Renal cortical epithelial cell (primary cell): ENCODE data around the gene MYRIP. TPM values are rescaled to one million over a fixed set of nuclear protein-coding genes. Genes with fewer than 3 reads are reported as not detected.

Source experiments
- DNase-seq: peaks from one replicate; pipeline ENCODE4 v3.0.0-alpha.2; 2011; ENCODE audit warnings: low read depth
- total RNA-seq: library from RNA; depleted of rRNA; stranded (reverse); fragments of >200 nt; gene quantifications from 2 replicates; pipeline ENCODE4 v1.2.3, GENCODE V29; 2014

The MYRIP gene
- total RNA-seq, 1 donor from 2014 or later = 0.35 TPM

GRCh38 chr3:40232626-40233025 lies 423.2 kb downstream of the MYRIP start:
- DNase-seq = no peak

GRCh38 chr3:40237159-40237558 lies 427.8 kb downstream of the MYRIP start:
- no peak for DNase-seq

- DNase-seq = peak; percentile 36
Measured at GRCh38 chr3:40237889-40238571, 428.6 kb downstream of the MYRIP start.

- no peak for DNase-seq
Measured at GRCh38 chr3:40240921-40241320, 431.5 kb downstream of the MYRIP start.

- DNase-seq = no peak
Measured at GRCh38 chr3:40242216-40242615, 432.8 kb downstream of the MYRIP start.

GRCh38 chr3:40242638-40243037 lies 433.2 kb downstream of the MYRIP start:
- no peak for DNase-seq

- no peak for DNase-seq
Measured at GRCh38 chr3:40243056-40243455, 433.6 kb downstream of the MYRIP start.

- no peak for DNase-seq
Measured at GRCh38 chr3:40247714-40248454, 438.5 kb downstream of the MYRIP start.

GRCh38 chr3:40248591-40248990 lies 439.2 kb downstream of the MYRIP start:
- DNase-seq = no peak

- no peak for DNase-seq
Measured at GRCh38 chr3:40249168-40249567, 439.8 kb downstream of the MYRIP start.

GRCh38 chr3:40254491-40254890 lies 445.1 kb downstream of the MYRIP start:
- no peak for DNase-seq

GRCh38 chr3:40254891-40255290 lies 445.5 kb downstream of the MYRIP start:
- no peak for DNase-seq

GRCh38 chr3:40255532-40255931 lies 446.1 kb downstream of the MYRIP start:
- DNase-seq = no peak

GRCh38 chr3:40258064-40258463 lies 448.7 kb downstream of the MYRIP start:
- no peak for DNase-seq

- peak; percentile 85 for DNase-seq
Measured at GRCh38 chr3:40258555-40258954, 449.1 kb downstream of the MYRIP start.

GRCh38 chr3:40262331-40262730 lies 452.9 kb downstream of the MYRIP start:
- no peak for DNase-seq

GRCh38 chr3:40264451-40264850 lies 455.0 kb downstream of the MYRIP start:
- DNase-seq = no peak

- DNase-seq = peak; percentile 76
Measured at GRCh38 chr3:40265181-40265580, 455.8 kb downstream of the MYRIP start.

- peak; percentile 84 for DNase-seq
Measured at GRCh38 chr3:40267937-40268724, 458.7 kb downstream of the MYRIP start.

- no peak for DNase-seq
Measured at GRCh38 chr3:40268802-40269524, 459.6 kb downstream of the MYRIP start.

- no peak for DNase-seq
Measured at GRCh38 chr3:40278791-40279190, 469.4 kb downstream of the MYRIP start.

GRCh38 chr3:40281995-40282394 lies 472.6 kb downstream of the MYRIP start:
- DNase-seq = no peak
